HG03108 (cell line): ENCODE results near the gene NEK6.

Source experiments
- ATAC-seq: cut with Tn5 transposase; IDR thresholded peaks from one replicate; pipeline ENCODE4 v1.9.1; 2021; ENCODE audit warnings: moderate library complexity; ENCODE audit not compliant: unreplicated experiment

Gene NEK6

DNA sequence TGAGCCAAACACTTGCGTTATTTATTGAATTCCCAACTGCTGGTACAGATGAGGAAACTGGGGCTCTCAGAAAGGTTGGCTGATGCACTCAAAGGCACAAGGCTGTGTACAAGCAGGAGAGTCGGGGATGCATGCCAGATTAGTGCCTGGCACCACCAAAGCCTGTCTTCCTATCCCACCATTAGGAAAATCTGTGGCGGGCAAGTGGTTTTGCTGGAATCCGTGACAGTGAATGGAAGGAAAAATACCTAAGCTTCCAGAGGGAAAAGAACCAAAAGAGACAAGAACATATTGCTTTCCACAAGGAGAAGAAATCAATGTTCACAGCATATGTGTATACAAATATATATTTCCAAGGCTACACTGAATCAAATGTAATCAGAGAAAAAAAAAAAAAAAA is 106.4 kb downstream of the NEK6 start:
- ATAC-seq = no peak

DNA sequence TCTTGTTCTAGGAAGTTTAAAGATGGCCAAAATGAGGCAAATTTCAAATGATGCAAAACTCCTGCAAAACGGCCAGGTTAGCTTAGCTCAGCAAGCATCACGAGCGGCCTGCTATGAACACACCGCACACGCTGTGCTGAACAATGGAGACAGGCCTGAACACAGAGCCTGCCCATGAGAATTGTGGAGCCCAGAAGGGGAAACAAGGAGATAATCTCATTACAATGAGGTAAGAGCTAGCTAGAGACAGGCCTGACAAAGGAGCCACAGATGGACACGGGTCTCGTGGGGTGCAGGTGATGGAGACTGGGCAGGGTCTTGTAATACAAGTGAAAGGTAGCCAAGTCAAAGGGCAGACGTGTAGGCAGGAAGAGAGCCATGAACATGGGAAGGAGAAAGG is 107.3 kb downstream of the NEK6 start:
- ATAC-seq = no peak

DNA sequence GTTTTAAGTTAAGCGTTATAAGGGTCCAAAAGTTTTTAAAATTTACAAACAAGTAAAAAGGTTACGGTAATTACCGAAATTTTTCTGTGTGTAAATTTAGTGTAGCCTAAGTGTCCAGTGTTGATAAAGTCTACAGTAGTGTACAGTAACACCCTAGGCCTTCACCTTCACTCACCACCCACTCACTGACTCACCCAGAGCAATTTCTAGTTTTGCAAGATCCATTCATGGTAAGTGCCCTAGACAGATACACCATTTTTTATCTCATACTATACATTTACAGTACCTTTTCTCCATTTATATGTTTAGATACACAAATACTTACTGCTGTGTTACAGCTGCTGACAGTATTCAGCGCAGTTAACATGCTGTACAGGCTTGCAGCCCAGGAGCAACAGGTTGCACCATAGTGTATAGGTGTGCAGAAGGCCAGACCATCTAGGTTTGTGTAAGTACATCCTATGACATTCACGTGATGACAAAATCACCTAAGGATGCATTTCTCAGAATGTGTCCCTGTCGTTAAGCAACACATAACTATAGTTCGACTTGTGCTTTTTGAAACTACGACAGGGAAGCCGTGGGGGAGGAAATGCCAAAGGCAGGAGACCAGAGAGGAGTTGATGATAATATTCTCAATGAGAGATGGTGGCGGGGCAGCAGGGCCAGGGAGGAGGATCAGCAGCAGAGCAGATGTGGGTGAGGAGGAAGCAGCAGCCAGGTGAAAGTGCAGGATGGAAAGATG is 108.9 kb downstream of the NEK6 start:
- no peak for ATAC-seq

DNA sequence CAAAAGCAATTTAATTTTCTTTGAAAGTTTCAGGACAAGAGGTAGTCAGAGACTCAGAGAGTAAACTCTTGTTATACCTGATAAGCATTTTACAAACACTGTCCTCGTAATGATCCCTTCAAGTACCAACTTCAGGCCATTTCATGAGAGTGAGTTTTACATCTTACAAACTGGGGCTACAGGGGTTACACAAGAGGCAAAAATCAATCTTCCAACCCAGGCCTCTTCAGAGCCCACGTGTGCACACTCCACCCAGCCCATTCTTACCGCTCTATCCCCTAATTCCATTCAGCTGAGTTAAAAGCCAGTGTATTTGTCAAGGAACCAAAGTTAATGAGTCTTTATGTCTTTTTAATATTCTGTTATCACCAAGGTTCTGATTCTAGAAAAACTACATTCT is 110.9 kb downstream of the NEK6 start:
- ATAC-seq = no peak

DNA sequence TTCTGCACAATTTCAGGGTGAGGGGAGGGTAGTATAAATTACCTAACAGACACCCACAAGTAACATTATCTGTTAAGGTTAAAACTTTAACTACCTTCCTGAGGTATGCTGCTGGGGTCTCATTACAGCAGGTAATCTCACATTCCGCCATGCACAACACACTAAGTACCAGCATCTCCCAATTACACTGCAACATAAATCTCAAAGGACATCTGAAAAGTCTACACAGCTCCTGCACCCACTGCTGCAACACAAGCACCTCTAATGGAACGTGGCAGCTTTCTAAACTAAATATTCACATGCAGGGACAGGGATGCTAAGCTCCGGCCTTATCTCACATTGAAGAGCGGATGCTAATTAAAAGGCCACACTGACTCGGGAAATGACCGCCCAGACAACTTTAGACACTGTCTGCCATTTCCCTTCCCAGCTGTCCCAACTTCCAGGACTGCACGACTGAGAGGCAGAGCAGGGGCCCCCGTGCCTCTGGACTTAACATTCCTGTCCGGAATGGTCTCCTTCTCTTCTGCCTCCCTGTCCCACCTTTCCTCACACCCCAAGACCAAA is 111.6 kb downstream of the NEK6 start:
- ATAC-seq = no peak

DNA sequence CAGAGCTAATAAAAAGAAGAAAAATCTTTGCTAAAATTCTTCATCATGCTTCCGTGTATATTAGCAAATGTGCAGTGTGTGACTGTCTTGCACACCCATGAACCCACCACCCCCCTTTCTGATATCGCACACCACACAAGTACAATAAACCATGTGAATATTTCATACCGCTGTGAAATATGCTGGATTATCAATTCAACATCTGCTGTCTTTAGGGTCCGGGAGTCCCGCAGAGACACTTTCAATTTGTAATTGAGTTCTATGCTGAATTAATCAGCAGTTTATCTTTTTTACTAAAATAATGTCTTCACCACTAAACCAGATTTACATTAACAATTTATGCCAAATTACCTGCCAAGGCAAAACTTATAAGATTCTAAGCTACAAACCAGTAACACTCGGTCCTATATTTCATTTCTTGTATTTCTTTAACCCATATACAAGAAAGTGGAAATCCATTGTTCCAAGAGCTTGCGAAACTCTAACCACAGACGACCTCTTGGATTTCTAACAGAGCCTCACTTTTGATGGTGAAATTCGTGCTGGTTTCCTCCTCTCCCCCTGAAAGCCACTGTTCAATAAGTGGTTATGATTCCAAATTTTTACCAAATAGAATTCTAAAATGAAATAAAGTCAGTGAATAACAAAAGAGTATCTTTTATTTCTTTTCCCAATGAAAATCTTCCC is 113.3 kb downstream of the NEK6 start:
- ATAC-seq = no peak

DNA sequence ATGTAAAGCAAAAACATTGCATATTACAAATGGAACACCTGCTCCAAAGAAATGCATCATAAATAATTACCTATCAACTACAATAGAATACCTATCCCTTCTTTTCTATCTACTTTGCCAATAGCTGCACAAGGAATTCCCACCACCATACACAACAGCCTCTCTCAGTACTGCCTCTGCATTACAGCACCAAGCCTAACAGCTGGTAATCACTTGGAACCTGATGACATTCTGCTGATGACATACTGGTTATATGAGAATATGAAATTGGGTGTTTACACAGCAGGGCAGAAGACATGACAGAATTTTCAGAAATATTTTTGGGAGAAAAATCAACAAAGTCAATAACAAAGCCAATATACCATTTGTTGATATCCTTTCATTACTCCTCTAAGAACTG is 114.3 kb downstream of the NEK6 start:
- no peak for ATAC-seq

DNA sequence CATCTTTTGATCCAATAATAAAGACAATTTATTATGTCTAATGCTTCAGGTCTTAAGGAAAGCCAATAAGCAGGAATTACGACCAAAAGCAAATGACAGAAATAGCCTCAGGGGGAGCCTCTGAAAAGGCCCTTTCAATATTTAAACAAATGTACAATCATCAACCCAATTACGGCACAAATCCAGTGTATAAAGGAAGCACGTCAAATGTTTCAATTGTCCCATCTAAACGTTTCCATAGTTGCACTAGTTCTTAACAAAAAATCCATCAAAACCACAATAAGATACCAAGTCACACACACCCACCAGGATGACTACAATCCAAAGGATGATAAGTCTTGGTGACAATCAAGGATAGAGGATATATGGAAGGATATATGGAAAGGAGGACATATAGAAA is 115.6 kb downstream of the NEK6 start:
- ATAC-seq = no peak

DNA sequence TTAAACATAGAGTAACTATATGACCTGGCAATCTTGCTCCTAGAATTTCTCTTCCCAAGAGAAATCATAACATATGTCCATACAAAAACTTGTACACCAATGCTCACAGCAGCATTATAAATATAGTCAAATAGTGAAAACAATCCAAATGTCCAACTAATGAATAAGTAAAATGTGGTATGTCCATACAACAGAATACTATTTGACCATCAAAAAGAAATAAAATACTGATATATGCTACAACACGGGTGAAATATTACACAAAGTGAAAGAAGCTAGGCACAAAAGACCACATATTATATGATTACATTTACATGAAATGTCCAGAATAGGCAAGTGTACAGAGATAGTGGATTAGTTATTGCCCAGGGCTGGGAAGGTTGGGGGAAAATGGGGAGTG is 116.1 kb downstream of the NEK6 start:
- ATAC-seq = no peak

DNA sequence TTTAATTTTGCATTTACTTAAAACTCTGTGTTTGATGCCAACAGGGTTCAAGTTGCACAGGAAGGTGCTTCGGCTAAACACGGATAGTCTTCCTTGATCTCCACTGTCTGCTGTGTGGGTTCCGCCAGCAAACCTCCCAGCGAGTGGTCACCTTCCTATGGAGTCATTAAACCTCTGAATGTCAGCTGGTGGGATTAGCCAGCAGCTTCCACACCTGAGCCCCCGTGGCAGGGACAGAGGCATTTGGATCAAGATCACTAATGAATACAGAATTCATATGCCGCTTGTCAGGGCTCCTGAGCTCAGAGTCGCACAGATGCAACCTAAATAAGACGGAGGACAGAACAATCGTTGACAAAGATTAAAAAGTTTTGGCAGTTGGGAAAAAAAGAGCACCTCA is 118.0 kb downstream of the NEK6 start:
- no peak for ATAC-seq

DNA sequence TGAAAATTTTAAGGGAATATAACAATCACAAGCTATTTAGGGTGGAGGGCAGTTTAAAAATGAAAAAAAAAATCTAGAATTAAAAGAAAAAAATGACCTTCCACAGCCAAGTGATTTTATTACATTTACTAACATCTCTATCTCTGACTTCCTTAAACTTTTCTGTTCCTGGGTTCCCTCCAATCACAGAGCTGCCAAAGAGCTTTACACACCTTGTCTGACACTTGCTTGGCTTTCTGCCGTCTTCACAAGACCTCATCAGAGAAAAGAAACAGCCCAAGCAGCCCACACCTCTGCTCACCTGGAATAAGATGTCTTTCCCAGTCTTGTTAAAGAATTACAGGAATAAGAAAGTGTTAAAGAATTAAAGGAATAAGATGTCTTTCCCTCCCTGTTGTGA is 118.6 kb downstream of the NEK6 start:
- ATAC-seq = no peak

DNA sequence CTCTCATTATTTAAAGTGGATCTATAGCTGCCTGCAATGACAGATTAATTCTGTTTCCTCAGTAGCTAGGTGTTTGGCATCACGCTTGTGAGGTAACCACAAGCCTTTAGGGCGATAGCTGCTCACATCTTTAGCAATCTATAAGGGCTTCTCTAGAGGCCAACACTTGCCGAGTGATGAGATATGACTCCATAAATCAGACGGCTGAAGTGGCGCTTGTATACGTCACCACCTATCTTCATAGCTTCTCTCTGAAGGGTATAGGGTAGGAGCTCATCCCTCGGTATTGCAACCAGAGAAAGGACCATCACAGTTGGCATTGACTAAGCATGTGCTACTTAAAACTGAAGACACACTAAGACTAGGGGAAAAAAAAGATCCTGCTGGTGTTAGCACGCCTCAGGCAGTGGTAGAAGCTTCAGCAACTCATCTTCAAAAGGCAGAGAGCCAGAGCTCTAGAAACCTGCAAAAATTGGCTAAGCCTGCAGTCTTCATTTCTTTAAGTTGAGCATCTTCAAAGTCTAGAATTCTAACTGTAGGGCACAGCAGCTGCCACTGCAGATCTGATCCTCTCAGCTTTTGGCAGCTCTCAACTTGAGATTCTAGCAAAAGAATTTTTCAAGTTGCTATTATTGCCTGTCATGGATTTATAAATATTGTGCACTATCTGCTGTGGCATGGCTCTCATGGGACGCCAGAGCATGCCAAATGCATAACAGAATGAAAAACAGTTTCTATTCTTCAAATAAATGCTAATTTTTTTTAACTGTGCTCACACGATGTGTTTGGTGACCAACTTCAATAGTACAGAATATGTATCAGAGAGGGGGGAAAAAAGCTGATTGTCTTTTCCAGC is 120.0 kb downstream of the NEK6 start:
- no peak for ATAC-seq

DNA sequence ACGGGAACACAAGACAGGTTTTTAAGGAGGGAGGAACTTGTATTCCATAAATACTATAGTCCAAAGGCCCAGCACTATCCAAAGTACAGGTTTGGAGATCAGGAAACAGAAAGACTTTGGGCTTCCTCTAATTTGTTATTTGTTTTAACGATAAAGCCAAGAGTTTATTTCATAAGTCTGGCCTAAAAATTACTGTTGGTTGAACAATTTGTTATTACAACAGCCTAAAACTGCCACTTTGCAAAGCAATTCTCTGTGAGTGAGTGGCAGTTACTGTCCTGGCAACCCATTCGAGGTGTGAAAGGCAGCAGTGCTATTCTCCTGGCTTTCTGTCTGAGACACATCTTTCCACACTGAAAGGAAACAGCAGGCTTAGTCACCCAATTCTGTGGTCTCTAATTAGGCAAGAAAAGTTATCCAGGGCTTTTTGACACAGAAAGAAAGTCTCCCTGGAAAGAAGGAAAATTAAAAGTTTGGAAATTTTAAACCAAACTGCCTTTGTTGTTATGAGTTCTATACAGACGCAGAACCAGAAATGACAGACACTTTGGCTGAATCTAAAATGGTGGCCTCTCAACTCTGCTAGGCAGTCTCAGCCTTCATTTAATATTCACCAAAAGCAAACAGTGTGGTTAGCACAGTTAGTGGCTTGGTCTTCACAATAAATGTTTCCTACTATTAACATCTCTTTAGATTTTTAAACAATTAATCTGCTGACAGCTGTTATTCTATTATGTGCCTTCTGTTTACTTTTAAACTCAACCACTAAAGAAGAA is 123.6 kb downstream of the NEK6 start:
- ATAC-seq = no peak

DNA sequence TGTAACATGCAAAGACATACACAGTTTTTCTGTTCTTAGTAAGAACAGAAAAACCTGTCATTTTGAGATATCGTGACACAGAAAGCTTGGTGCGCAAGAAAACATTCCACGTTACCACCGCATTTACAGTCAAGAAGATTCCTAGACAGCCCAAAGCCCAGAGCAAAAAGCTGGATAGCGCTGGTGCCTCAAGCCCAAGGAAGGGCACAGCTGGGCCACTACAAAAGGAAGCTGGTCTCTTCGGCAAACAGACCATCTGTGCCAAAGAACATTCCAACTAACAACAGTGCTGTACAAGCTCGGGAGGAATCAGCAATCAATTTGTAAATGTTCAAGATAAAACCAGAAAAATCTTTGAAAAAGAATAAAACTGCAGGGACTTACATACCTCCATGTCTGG is 126.5 kb downstream of the NEK6 start:
- ATAC-seq = no peak

DNA sequence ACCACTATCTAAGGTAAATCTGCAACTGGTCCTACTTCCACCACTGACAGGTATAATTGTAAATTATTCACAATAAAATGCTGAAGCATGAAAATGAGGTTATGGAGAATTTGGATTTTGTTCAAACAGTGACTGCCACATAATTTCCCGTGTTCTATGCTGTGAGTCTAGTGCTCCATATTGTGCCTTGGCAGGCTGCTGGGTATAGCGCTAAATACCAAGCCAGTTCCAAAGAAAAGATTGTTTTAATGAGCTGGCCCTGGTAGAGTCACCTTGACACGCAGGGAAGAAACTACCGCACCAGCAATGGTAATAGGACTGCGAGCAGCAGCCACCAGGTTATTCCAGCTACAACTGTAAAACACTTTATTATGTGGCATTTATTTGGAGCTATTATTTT is 127.1 kb downstream of the NEK6 start:
- ATAC-seq = no peak

DNA sequence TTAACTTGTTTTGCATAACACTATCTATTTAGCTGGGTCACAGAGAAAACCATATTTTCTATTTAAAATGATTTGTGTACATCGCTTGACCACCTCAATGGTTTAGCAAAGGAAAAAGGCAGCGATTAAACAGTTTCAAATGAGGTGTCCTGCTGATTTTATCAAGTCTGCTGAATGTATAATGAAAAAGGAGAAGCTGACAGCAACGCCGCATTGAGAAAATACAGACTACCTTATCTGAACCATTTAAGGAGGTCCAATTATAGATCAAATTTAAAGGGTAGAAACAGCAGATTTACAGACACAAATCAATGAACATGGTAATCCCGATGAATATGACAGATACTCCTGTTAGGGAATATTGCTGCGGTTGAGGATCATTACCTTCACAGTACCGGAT is 127.9 kb downstream of the NEK6 start:
- ATAC-seq = no peak

DNA sequence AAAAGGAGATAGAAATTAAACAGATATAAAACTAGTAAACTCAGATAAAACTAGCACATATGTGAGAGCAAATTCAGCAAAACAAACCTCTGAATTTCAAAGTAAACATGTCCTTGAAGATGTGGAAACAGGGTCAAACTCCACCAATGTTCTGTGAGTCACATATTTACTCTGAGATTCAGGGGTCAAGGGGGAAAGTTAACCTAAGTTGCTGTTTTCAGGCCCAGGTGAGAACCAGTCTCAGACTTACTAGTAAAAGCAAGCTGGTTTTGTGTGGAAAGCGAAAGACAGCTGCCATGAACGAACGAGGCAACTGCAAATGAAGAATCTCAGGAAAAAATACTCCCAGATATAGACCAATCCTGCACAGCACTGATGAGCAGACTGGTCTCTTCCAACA is 128.5 kb downstream of the NEK6 start:
- no peak for ATAC-seq

DNA sequence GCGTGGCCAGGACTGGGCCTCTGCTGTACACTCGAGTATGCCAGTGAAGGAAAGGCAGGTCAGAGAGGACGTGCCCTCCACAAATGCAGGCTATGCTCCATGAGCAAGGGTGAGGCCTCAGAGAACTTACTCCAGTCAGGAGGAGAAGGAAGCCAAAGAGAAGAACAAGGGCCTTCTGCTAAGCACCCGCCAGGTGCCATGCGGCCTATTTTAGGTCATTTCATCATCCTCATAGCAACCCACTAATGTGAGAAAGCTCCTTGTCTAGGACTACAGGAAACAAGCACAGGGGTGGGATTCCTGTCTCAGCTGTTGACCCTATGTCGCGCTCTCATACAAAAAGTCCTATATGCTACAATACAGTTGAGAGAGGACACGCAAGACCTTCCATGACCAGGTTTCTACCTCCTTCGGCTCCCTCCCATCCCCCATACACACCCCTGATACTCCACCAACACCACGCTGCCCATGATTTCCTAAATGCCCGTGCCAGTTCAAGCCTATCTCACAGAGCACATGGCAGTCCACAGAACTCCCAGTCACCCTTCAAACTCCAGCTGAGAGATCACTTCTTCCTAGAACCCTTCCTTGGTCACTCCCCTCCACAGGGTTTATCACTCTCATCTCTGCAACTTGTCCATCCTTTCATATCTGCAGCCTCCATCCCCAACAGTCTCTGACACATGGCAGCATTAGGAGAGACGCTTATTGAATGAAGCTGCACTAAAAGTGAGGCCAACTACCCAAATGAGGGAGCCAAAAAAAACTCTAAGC is 130.7 kb downstream of the NEK6 start:
- no peak for ATAC-seq

DNA sequence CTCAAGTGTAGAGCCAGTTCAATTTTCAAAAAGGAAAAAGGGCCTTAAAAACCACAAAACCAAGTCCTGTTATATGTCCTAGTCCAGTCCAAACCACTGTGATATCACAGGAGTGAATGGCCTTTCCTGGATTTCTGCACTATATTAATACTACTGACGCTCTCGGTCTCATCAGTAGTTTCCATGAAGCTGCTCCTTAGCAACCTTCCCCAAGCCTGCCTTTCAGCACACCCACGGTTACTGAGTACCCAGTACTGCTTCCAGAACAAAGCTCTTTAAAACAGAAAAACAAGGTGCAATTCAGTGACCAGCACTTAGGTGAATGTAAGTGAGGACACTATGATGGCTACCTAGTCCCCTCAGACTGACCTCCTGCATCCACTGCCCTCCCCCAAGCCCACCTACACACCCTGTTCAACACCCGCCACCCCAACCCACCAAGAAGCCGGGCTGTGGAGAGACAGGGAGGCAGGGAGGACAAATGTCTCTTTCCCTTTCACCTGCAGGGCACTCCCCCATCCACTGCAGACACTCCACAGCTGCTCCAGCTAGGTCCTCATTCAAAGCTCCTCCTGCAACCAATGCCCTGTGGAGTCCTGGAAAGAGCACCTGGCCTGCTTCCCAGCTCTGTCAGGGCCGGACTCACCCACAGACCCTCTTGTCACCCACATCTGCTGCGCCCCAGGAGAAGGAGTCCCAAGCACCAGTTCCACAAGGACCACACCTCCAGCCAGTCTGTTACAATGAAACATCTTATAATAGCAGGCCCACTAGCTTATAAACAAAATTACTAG is 131.6 kb downstream of the NEK6 start:
- no peak for ATAC-seq
